Motor neuron (in vitro differentiated cells): ENCODE measurements around the gene FAM174A. TPM values are rescaled to one million over a fixed set of nuclear protein-coding genes. Genes with fewer than 3 reads are reported as not detected.
"Not testable (repeated sequence)": the region's sequence is repeated elsewhere in the genome, so short reads cannot be mapped to it uniquely, and the experiment has no call there.

Experiments
- ATAC-seq, 8 experiments: fragments of 200-7000 bp; cut with Tn5 transposase; replicated peaks in 6 of 8; 2 replicates each; pipeline ENCODE4 v1.8.0; 2021; ENCODE audit warnings: mild to moderate bottlenecking in 8 of 8, moderate library complexity in 8 of 8
- H3K27ac ChIP-seq, 2 donors: fragments of 250-450 bp; sonication (Bioruptor Pico); 2 replicates each; pipeline ENCODE4 v1.9.0; 2021; ENCODE audit warnings: antibody characterized with exemption in 2 of 2, mild to moderate bottlenecking in 2 of 2, moderate library complexity in 1 of 2
- H3K4me1 ChIP-seq, 2 donors: fragments of 250-450 bp; sonication (Bioruptor Pico); replicated peaks in 1 of 2; 2 replicates each; pipeline ENCODE4 v1.6.1; 2021; ENCODE audit warnings: antibody characterized with exemption in 2 of 2, mild to moderate bottlenecking in 2 of 2, moderate library complexity in 1 of 2
- H3K4me3 ChIP-seq, 5 donors: fragments of 250-450 bp; sonication (Bioruptor Pico); 2 replicates each; pipeline ENCODE4 v1.9.0; 2021; ENCODE audit warnings: antibody characterized with exemption in 5 of 5, mild to moderate bottlenecking in 5 of 5, moderate library complexity in 4 of 5
- WGBS, 10 experiments: fragments of 450-650 bp; shearing (Covaris generic); methylation state at CpG; one replicate each; pipeline ENCODE4 v1.0.0; 2022; 5-methylcytosine and 5-hydroxymethylcytosine counted together
- in situ Hi-C, 9 experiments: fragments of 400-800 bp; cut with MboI; loops; one replicate each; pipeline ENCODE4 v1.15.0; 2021; ENCODE audit warnings: low sequenced_read_pairs in 9 of 9, low pct_unique_long_range_greater_than_20kb in 2 of 9; ENCODE audit not compliant: unreplicated experiment in 9 of 9
- total RNA-seq, 8 experiments: library from RNA; unstranded; fragments of 300-600 nt; gene quantifications; 2 replicates each; pipeline versions ENCODE4 v1.2.3 to v1.2.4, GENCODE V29; 2022

FAM174A gene
- total RNA-seq, 8 experiments from 2014 or later = 11.6 to 26.1 (median 16.0) TPM

DNA sequence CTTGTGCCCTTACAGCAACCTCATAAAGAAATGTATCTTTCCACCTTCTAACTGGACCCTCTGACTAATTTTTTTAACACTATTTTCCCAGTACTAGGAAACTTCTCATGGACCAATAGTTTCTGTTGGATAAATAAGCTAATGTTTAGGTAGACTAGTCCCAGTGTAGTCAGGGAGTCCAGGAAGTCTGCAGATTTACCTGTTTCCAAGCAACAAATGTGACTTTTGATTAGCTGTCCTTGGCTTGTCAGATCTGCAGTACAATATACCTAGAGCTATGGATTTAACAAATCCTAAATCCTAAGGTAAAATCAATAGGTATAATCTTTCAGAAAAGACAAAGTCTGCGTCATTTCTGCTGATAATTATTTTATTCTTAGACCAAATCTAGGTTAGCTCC is 55.7 kb downstream of the FAM174A start:
- 50 to 100% (median 96%) methylated on average over 1 of the region's 1 CpG; no CpG with 5 or more reads in 2 of the 10 experiments for WGBS, 10 experiments
- in situ Hi-C loops = no loop called here
- H3K4me3 ChIP-seq = no peak overlapping the region

DNA sequence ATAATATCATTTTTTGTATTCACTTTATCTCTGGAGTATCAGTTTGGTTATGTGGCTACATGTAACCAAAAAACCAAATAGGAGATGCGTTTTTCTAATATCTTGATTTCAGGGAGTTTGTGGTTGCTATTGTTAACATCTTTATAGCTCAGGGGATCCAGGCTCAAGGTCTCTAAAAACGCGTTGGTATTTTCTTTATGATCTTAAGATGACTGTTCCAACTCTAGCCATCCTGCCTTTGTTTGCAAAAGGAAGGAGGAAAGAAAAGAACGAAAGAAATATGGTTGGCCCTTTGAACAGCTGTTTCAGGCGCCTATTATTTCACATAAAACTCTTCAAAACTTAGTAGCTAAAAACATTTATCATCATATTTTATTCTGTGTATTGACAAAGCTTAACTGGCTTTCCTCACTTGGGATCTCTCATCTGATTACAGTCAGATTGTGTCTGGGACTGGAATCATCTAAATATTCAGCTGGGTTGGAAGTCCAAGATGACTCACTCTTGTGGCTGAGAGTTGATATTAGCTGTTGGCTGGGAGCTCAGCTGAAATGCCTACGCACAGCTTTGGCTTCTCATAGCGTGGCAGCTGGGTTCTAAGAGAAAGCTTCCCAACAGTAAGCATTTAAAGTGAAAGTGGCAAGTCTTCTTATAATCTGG is 60.1 kb downstream of the FAM174A start:
- Histone ChIP-seq H3K4me1 (no peaks in the 10 kb centered on the region), H3K4me3 (no peak overlapping the region), H3K27ac (no peak overlapping the region)
- 2 to 96% (median 61%) methylated on average over 2 to 7 of the region's 7 CpGs; no CpG with 5 or more reads in 2 of the 10 experiments for WGBS, 10 experiments
- peak in 4 of 8 experiments; percentile 61 to 100 (median 100) for ATAC-seq
- in situ Hi-C loops = no loop called here

More for the DNA sequence above, 55.7 kb downstream of the FAM174A start:
- no peak for ATAC-seq
- Histone ChIP-seq H3K27ac (no peak overlapping the region), H3K4me1 (no peaks in the 10 kb centered on the region)

- 10 to 100% (median 84%) methylated on average over 1 to 3 of the region's 3 CpGs; no CpG with 5 or more reads in 2 of the 10 experiments for WGBS, 10 experiments
- H3K27ac ChIP-seq = no peak overlapping the region
- H3K4me3 ChIP-seq = no peak overlapping the region
- peak in 3 of 8 experiments; percentile 36 to 53 (median 46) for ATAC-seq
- H3K4me1 ChIP-seq = no peaks in the 10 kb centered on the region
- in situ Hi-C loops = no loop called here
Measured at GRCh38 chr5:100595812-100596173, 60.6 kb downstream of the FAM174A start.

DNA sequence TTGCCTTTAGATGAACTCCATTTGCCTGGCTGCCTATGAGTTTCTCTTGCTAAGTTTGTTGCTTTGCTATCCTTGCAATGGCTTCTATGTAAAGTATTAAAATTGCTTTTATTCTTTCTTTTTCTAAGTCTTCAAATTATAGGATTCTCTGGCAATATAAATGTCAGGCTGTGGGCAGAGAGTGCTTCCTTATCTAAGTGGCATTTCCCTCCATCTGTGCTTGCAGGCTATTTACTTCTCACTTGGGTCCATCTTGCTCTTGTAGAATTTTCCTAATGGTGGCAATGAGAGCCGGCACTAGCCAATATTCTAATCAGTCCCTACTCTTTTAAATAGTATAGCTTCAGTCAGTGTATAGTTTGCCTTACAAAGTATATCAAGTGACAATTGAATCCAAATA is 63.3 kb downstream of the FAM174A start:
- Histone ChIP-seq H3K27ac (no peak overlapping the region), H3K4me3 (no peak overlapping the region), H3K4me1 (no peaks in the 10 kb centered on the region)
- in situ Hi-C loops = no loop called here
- 78 to 100% (median 100%) methylated on average over 1 of the region's 1 CpG; no CpG with 5 or more reads in 2 of the 10 experiments for WGBS, 10 experiments
- no peak for ATAC-seq

DNA sequence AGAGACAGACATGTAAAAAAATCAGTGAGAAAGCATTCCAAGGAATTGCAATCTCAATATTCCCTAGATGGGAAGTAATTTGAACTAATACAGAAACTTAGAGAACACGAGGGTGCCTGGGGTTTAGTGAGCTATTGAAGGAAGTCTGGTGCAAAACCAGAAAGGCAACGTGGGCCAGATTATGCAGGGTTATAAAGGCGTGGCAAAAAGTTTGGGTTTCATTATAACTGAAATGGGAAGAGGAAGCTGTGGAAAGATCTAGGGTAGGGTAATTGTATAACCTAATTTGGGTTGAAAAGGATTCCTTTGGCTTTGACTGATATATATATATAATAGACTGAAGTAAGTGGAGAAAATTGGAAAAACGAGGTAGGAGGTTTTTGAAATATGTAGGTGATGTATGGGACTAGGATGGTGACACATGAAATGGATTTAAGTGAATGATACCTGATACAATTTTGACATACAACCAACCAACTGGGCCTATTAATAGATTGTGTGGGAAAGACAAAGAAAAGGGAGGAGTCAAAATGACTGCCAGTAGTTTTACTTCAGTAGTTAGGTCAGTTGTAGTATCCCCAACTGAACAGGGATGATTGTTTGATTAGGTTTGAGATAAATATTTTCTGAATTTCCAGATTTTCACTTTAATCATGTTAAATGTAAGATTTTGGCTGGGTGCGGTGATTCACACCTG is 65.3 kb downstream of the FAM174A start:
- 37 to 94% (median 76%) methylated on average over 2 to 5 of the region's 5 CpGs for WGBS, 10 experiments
- Histone ChIP-seq H3K4me3 (no peak overlapping the region), H3K27ac (no peak overlapping the region), H3K4me1 (no peaks in the 10 kb centered on the region)
- ATAC-seq = no peak
- in situ Hi-C loops = loop anchor here in 1 of 9 experiments (25.0 kb wide), 1 partner anchor 312 kb away; the partner anchor contains the start of gene ST8SIA4

- peak in 1 of 8 experiments; percentile 55 for ATAC-seq
- Histone ChIP-seq H3K4me3 (no peak overlapping the region), H3K4me1 (no peaks in the 10 kb centered on the region), H3K27ac (no peak overlapping the region)
- WGBS, 10 experiments = 17 to 93% (median 60%) methylated on average over 1 to 2 of the region's 2 CpGs; no CpG with 5 or more reads in 1 of the 10 experiments
- in situ Hi-C loops = loop anchor here in 1 of 9 experiments (25.0 kb wide), 1 partner anchor 309 kb away; the partner anchor contains the start of gene ST8SIA4
Measured at GRCh38 chr5:100603141-100603540, 68.0 kb downstream of the FAM174A start.

DNA sequence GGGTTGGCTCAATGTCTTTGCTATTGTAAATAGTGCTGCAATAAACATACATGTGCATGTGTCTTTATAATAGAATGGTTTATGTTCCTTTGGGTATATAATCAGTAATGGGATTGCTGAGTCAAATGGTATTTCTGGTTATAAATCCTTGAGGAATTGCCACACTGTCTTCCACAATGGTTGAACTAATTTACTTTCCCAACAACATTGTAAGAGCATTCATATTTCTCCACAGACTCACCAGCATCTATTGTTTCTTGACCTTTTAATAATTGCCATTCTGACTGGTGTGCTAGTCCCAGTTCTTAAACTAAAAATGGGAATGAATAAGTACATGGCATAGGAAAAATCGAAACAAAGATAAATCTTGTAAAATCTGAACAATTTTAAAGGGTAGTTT is 68.8 kb downstream of the FAM174A start:
- not testable (repeated sequence) for ATAC-seq, H3K4me3 ChIP-seq, H3K27ac ChIP-seq, H3K4me1 ChIP-seq
- in situ Hi-C loops = loop anchor here in 1 of 9 experiments (25.0 kb wide), 1 partner anchor 308 kb away; the partner anchor contains the start of gene ST8SIA4
- WGBS, 10 experiments = 31 to 93% (median 71%) methylated on average over 1 of the region's 1 CpG

DNA sequence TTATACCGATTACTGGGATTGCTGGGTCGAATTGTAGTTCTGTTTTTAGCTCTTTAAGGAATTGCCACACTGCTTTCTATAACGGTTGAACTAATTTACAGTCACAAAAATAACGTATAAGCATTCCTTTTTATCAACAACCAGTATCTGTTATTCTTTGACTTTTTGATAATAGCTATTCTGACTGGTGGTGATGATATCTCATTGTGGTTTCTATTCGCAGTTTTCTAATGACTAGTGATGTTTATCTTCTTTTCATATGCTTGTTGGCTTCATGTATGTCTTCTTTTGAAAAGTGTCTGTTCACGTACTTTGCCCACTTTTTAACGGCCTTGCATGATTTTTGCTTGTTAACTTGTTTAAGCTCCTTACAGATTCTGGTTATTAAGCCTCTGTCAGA is 74.4 kb downstream of the FAM174A start:
- Histone ChIP-seq H3K4me1 (no peaks in the 10 kb centered on the region), H3K27ac (no peak overlapping the region), H3K4me3 (no peak overlapping the region)
- in situ Hi-C loops = loop anchor here in 1 of 9 experiments (25.0 kb wide), 1 partner anchor 303 kb away; the partner anchor contains the start of gene ST8SIA4
- no peak for ATAC-seq
- 40 to 100% (median 89%) methylated on average over 1 to 7 of the region's 7 CpGs for WGBS, 10 experiments

GRCh38 chr5:100614308-100614707 is 79.1 kb downstream of the FAM174A start:
- no peak for ATAC-seq
- H3K4me1 ChIP-seq = peaks cover 0 to 3% of the 10 kb centered on the region in 2 donors
- 46 to 92% (median 83%) methylated on average over 1 to 2 of the region's 2 CpGs for WGBS, 10 experiments
- in situ Hi-C loops = loop anchor here in 1 of 9 experiments (25.0 kb wide), 1 partner anchor 298 kb away; the partner anchor contains the start of gene ST8SIA4
- H3K4me3 ChIP-seq = no peak overlapping the region
- no peak overlapping the region for H3K27ac ChIP-seq

- Histone ChIP-seq H3K27ac (no peak overlapping the region), H3K4me1 (peaks cover 0 to 3% of the 10 kb centered on the region in 2 donors), H3K4me3 (no peak overlapping the region)
- ATAC-seq = no peak
- WGBS, 10 experiments = 57 to 100% (median 80%) methylated on average over 2 of the region's 2 CpGs; no CpG with 5 or more reads in 5 of the 10 experiments
- in situ Hi-C loops = loop anchor here in 1 of 9 experiments (25.0 kb wide), 1 partner anchor 297 kb away; the partner anchor contains the start of gene ST8SIA4
Measured at GRCh38 chr5:100615362-100615761, 80.2 kb downstream of the FAM174A start.

GRCh38 chr5:100616291-100616690 is 81.1 kb downstream of the FAM174A start:
- H3K4me3 ChIP-seq = no peak overlapping the region
- in situ Hi-C loops = loop anchor here in 1 of 9 experiments (25.0 kb wide), 1 partner anchor 296 kb away; the partner anchor contains the start of gene ST8SIA4
- no peak for ATAC-seq
- H3K4me1 ChIP-seq = peaks cover 0 to 3% of the 10 kb centered on the region in 2 donors
- no peak overlapping the region for H3K27ac ChIP-seq
- 0 to 92% (median 68%) methylated on average over 1 to 7 of the region's 7 CpGs; no CpG with 5 or more reads in 1 of the 10 experiments for WGBS, 10 experiments

DNA sequence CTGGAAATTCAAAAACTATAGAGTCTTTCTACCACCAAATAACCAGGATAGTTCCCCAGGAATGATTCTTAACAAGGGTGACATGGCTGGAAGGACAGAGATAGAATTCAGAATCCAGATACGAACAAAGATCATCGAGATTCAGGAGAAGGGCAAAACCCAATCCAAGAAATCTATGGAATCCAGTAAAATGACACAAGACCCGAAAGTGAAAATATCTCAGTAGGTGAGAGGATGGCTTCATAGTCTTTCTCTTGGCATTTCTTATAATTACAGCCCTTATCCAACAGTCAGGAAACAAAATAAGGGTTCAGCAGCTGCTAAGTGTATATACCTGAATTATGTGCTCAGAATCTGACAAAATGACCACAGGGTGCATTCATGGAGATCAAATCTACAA is 81.8 kb downstream of the FAM174A start:
- WGBS, 10 experiments = 33 to 100% (median 82%) methylated on average over 1 to 3 of the region's 3 CpGs
- no peak for ATAC-seq

DNA sequence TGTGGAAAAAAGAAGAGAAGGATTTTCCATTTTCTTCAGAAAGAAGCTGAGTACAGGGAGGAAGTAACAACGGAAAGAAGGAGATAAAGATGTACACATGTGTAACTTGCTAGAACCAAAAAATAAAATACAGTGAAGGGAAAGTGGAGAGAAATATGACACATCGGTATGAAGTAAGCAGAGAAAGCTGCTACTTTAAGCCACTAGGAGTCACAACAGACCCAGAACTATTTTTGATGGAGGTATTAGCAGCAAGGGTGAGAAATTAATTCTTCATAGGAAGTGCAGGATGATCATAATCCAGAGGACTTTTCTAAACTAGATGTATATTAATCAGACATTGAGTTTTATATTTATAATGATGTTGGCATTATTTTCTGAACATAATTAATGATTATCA is 88.5 kb downstream of the FAM174A start:
- no peaks in the 10 kb centered on the region for H3K4me1 ChIP-seq
- H3K27ac ChIP-seq = no peak overlapping the region
- H3K4me3 ChIP-seq = no peak overlapping the region
- peak in 4 of 8 experiments; percentile 40 to 73 (median 60) for ATAC-seq
- WGBS, 10 experiments = 0 to 94% (median 55%) methylated on average over 2 of the region's 2 CpGs
- in situ Hi-C loops = loop anchor here in 1 of 9 experiments (25.0 kb wide), 1 partner anchor 289 kb away; the partner anchor contains the start of gene ST8SIA4

More for the DNA sequence above, 81.8 kb downstream of the FAM174A start:
- Histone ChIP-seq H3K4me3 (no peak overlapping the region), H3K27ac (no peak overlapping the region), H3K4me1 (peaks cover 0 to 3% of the 10 kb centered on the region in 2 donors)
- in situ Hi-C loops = loop anchor here in 1 of 9 experiments (25.0 kb wide), 1 partner anchor 295 kb away; the partner anchor contains the start of gene ST8SIA4
